HG03175 (cell line): ENCODE results near the gene TAL1.
"Not testable (repeated sequence)": the region's sequence is repeated elsewhere in the genome, so short reads cannot be mapped to it uniquely, and the experiment has no call there.

Experiments used
- ATAC-seq: cut with Tn5 transposase; IDR thresholded peaks from one replicate; pipeline ENCODE4 v1.9.1; 2021; ENCODE audit warnings: mild to moderate bottlenecking, moderate library complexity; ENCODE audit not compliant: unreplicated experiment

Gene TAL1

DNA sequence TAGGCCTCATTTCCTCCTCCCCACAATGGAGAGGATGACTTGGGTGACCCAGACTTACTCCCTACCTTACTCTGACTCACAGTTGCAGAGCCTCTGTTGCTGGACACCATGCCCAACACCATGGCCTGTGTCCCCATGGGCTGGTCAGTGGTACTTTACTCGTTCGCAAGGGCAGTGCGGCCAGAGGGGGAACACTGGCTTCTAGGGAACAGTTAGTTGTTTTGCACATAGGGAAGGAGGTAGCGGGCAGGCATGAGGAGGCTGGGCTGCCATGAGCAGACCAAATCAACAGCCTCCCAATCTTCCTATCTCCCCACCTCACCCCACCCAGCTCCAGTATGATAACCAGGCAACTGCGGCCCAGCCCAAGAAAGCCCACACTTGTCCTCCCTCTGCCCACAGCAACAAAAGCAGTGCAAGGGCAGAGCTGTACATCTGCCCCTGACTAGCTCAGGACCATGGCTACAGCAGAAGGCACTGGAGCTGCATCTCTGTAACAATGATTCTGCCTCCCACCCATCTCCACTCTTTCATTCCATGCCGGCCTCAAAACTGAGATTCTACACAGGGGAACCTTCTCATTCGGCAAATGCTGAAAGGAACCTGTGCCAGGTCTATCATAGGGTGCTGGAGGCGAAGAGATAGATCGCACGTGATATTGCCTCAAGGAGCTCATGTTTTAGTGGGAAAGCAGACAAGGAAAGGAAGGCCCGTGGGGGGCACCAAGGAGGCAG lies 18.6 kb downstream of the TAL1 start:
- ATAC-seq, result no peak

DNA sequence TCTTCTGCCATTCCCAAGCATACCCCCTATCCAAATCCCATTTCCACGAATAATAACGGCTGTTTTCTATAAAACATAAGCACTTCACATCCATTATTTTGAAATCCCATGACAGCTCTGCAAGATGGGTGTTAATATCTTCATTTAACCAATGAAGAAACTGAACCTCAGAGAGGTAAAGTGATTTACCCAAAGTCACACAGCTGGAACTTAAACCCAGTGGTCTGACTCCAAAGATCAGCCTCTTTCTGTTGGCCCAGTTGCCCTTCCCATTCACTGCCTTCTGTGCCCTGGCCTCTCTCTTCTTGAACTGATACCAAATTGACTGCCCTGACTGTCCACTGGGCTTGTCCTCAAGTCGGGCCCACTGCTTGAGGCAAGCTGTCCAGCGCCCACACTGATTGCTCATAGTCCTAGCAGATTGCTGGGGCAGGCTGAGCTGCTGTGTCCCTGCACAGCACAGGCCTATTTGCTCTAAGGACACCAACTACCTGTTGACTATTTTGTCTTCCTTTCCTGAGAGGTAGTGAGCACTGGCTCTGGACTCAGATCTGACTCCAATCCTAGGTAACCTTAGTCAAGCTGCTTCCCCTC lies 19.3 kb downstream of the TAL1 start:
- no peak for ATAC-seq

DNA sequence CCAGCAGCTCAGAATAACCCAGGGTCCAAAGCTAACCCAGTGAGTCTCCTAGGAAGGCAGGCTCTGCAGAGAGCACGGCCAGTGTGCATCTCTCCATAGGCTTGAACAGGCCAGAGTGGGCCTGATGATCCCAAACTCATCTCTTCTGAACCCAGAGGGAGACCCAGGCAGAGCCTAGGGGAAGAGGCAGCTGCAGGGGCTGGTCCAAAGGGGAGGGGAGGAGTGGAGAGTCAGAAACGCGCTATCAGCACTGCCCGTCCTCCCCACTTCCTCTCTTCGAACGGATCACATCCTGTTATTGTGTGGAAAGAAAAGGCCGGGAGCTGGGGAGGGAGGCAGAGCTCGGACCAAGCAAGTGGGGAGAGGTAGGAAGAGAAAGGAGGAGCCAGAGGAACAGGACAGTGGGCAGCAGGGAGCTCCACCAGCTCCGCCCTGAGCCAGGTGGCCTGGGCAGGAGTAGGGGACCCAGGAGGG lies 20.2 kb downstream of the TAL1 start:
- no peak for ATAC-seq

DNA sequence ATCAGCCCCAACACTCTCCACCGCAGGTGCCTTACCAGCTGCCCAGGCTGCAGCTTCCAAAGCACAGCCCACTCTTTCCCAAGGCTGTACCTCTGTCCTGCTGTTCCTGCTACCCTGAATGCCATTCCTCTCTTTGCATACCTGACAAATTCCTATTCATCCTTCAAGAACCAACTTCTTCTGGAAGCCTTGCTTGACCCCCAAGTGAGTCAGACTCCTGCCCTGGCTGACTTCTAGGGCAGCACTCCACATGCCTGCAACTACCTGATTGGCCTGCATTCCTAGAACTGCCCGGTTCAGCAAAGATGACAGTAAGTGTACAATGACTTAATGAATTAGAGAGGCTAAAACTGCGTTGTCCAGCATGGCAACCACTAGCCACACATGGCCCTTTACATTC lies 21.4 kb downstream of the TAL1 start:
- ATAC-seq, result no peak

DNA sequence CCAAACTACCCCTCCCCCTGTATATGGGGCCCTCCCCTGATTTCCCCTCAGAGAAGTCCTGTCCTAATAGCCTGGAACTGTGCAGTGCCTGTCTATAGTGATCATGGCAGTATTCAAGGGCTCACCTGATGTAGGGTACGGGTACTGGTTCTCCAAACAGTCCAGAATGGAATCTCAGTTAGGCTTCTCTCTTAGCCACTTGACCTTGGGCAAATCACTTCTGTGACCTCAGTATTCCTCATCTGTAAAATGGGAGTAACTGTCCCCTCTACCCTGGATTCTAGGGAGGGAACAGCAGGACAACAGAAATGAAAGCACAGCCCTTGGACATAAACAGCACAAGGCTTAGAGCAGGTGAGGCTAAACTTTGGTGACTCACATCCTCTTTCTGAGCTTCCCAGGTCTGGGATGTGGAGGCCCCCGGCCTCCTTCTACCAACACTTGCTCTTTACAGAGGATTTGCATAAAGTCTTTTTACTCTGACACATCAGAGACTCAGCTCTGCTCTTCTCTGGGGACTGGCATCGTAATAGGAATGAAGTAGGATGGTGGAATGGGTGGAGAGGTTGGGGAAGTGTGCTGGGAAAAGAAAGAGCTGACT lies 22.2 kb downstream of the TAL1 start:
- ATAC-seq, result no peak

DNA sequence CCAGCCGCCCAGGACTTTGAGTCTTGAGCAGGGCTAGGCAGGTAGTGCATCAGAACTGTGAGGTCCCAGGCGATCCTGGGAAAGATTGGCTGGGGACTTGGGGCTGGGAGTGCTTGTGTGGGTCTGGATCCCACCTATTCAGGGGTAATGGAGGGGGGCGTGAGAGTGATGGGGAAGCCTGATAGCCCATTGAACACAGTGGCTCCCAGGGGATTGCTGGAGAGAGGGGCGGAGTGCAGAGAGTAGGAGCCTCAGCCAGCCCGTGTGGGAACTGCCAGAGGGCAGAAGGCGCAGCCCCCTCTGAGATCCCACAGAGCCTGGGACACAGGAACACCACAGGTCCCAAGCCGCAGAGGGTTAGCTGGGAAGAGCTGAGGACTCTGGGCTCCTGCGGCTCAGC lies 22.9 kb downstream of the TAL1 start:
- no peak for ATAC-seq

DNA sequence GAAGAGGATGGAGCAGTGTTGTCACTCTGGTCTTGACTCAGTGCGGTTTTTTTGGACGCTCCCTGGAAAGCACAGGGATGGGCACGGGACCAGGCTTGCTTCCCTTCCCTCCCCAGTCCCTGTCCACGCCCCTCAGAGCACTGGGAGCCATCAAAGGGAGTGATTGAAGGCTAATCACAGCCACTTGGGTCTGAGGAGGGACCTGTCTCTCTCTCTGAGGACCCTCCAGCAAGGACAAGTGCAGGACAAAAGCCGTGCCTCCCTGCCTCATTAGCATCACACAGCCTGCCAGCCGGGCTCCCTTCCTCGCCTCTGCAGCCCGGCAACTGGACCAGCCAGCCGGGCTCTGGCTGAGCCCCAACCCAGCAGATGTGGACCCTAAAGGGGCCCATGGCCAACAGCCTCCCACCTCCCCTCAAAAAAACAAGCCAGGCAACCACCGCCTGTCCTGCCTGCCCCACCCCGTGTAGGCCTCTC lies 23.6 kb downstream of the TAL1 start:
- no peak for ATAC-seq

DNA sequence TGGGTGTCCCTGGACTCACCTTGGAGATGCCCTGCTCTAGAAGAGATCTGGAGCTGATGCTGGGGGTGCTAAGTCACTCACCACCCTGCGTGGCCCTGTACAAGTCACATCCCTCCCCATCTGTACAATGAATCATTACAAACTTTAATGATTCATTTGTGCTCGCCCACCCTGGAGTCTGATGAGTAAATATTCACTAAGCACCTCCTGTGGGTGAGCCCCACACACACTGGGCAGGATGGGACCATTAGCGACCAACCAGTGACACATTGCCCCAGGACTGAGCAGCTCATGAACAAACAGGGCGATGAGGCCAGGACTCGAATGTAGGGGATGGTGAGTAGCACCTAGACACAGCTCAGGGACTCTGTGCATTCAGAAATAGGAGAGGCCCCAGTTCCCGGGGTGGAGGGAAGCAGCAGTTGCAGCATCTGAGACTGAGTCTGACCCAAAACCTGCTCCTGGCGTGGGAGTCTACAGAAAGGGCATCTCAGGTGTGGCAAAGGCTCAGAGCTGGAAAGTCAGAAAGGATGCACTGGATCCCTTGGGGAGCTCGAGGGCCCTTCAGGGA lies 24.1 kb downstream of the TAL1 start:
- no peak for ATAC-seq

DNA sequence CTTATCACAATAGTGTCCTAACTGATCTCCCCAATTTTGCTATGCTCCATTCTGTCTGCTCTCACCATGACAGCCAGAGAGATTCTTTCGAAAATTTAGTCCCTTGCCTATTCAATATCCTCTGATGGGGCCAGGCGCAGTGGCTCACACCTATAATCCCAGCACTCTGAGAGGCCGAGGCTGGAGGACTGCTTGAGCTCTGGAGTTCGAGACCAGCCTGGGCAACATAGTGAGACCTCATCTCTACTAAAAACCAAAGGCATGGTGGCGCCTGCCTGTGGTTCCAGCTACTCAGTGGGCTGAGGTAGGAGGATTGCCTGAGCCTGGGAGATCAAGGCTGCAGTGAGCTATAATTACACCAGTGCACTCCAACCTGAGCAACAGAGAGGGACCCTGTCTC lies 26.1 kb downstream of the TAL1 start:
- ATAC-seq, result no peak

DNA sequence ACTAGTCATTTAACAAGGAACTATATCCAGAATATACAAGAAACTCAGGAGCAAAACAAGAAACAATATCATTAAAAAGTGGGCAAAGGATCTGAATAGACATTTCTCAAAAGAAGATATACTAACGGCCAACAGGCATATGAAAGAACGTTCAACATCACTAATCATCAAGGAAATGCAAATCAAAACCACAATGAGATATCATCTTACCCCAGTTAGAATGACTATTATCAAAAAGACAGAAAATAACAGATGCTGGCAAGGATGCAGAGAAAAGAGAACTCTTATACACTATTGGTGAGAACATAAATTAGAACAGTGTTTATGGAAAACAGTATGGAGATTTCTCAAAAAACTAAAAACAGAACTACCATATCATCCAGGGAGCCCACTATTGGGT lies 28.5 kb downstream of the TAL1 start:
- not testable (repeated sequence) for ATAC-seq

DNA sequence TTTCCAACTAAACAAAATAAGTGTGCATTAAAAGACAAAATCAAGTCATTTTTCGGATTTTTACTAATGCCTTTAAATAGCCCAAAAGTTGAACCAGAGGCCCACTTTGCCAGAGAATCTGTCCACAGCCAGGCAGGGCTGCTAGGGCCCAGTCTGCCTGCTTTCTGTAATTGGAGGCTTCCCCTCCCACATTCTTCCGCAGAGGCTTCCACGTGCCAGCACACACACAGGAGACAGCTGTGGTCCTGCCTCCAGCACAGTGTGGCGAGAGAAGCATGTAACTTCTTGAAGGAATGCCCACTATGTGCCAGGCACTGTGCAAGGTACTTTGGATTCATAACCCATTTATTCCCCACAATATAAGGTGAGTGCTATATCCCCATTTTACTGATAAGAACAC lies 30.8 kb downstream of the TAL1 start:
- ATAC-seq, result no peak

DNA sequence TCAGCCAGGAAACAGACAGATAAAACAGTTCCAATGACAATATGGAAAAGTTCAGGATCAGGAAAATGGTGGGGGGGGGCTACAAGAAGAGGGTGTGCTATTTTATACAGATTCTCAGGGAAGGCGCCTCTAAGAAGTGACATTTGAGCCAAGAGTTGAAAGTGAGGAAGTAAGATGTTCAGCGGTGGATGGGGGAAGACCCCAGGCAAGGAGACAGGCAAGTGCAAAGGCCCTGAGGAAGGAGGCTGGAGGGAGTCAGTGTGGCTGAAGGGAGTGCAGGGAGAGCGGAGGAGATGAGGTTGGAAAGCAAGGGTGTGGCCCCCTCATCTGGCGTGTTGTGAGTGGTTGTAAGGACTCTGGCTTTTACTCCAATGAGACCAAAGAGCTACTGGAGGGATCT lies 33.8 kb downstream of the TAL1 start:
- ATAC-seq, result no peak

DNA sequence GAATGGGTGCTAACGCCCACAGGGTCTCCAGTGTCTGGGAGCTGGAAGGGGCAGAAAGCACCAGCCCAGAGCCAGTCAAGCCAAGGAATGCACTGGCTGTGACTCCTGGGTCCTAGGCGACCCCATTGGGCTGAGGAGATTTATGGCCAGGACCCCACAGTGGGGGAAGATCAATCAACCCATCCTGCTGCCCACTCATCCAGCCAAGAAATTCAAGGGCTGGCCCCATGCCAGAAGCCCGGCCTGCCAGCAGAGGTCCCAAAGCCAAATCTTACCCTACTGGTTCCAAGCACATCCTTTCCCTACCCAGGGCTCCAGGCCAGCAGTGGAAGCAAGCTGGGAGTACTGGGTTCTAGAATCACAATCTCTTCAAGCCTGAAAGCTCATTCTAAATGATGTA lies 35.4 kb downstream of the TAL1 start:
- ATAC-seq, result no peak

DNA sequence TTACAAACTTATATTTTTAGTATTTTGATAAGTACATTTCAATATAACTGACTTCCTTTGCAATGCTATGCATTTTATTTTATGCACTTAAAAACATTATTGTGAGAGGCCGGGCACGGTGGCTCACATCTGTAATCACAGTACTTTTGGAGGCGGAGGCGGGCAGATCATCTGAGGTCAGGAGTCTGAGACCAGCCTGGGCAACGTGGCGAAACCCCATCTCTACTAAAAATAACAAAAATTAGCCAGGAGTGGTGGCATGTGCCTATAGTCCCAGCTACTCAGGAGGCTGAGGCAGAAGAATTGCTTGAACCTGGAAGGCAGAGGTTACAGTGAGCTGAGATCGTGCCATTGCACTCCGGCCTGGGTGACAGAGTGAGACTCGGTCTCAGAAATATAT lies 36.0 kb downstream of the TAL1 start:
- ATAC-seq, result not testable (repeated sequence)

DNA sequence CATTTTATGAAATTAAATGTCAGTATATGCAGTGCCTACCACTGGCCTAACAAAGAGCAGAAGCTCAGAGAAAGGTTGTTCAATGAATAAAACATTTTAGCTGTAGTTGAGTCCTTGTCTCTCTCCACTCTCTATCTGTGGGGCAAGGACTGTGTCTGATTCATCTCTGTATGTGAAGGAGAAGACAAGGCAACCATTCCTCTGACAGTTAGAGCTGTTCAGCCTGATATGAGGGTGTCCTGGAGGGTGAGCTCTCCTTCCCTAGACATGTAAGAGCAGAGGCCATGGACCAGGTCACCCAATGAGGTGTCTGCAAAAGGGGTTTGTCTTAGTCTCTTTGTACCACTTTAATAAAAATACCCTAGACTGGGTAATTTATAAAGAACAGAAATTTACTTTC lies 37.7 kb downstream of the TAL1 start:
- ATAC-seq, result no peak

DNA sequence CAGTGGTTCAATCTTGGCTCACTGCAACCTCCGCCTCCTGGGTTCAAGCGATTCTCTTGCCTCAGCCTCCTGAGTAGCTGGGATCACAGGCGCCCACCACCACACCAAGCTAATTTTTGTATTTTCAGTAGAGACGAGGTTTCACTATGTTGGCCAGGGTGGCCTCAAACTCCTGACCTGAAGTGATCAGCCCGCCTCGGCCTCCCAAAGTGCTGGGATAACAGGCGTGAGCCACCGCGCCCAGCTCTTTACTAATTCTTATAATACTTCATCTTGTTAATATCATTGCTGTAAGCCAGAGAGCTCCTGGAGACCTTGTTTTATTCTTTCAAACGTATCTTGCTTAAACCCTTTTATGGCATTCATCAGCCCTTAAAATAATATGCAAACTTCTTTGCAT lies 38.5 kb downstream of the TAL1 start:
- ATAC-seq, result not testable (repeated sequence)

DNA sequence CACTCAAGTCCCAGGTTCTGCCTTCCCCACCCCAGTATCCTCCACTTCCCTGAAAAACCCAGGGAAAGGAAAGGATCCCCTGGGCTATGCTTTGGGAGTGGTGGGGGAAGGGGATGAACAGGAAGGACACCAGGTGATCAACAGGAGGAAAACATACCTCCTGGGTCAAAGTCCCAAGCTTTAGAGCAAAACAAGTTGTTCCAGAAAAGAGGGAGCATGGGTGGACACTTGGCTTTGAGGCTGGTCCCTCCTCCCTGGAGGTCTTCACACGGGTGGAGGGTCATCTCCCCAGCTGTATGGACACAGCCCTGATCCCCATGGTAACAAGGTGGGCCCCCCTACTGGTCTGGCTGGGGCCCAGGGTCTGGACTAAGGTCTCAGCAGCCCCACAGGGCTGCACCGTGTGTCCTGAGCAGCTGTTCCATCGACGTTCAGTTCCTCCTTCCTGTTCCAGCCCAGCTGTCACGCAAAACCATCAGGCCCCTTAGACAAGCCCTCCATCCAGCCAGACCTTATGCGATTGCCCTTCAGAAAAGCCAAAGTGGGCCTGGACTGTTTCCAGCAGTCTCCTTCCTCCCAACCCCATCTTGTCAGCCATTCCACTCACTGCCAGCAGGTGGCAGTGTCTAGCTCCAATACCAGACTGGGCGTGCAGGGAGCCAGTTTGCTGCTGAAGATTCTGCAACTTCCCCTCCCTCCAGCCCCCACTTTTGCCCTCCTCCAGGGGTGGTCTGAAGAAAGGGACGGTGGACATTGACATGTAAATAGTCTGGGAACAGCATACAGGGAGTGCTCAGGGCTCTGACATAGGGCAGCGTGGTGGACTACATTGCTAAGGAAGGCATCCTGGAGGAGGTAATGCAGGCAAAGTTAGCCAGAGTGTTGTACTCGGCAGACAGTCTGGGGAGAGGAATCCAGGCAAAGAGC lies 39.3 kb downstream of the TAL1 start:
- peak; percentile 72 for ATAC-seq

DNA sequence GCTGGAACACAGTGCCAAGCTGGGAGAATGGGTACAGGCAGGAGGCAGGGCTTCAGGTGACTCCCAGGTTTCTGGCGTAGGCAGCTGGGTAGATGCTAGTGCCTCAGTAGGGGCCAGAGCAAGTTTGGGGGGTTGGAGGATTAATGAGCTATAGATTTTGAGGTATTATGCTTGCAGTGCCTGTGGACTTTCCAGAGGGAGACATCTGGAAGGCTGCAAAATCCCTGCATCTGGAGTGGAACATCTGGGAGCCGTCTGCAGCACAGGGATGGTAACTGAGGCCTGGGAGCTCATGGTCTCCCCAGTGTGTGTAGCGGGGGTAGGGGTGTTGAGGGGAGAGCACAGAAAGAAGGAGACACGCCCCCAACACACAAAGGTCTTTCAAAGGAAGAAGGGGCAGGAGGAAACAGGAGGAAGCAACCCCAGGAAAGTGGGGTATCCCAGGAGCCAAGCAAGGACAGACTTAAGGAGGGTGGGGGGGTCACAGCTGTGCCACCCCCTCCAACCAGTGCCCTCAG lies 40.0 kb downstream of the TAL1 start:
- no peak for ATAC-seq

DNA sequence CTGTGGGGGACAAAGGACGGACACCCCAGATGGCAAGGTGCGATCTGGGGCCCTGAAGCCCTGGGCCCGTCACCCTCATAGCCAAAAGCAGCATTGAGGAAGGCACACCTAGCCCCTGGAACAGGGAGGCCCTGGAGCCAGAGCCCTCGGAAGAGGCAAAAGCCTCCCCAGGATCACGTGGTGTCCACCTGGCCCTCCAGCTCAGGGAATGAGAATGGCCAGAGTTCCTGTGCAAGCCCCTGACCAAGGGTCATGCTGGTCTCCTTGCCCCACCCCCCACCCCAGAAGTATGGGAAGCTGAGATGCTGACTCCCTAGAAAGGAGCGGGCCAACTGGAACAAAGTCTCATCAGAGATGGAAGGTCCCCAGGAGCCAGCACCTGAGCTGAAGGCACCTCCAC lies 41.2 kb downstream of the TAL1 start:
- no peak for ATAC-seq

DNA sequence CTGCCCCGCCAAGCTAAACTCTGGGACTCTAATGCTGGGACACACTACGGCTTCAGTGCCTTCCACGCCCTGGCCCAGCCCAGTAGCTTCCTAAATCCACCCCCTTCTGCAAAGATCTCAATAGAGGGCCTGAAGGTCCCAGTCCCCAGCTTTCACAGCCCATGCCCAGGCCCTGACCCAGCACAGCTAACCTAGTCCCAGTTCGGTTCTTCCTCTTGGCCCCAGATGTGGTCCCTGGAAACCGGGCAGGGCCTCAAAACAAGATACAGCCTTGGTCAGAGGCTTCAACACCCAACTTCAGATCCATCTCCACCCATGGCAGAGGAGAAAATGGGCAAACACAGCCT lies 41.5 kb downstream of the TAL1 start:
- no peak for ATAC-seq
